ENCODE measurements around the gene COLEC11. TPM values are rescaled to one million over a fixed set of nuclear protein-coding genes. Genes with fewer than 3 reads are reported as not detected.

COLEC11 gene
- total and polyA plus RNA-seq, 2 of the 13 experiments (the other 11 are each of a cell fraction or from before 2014, with no cell fraction given): 1.5 to 3.0 TPM

DNA sequence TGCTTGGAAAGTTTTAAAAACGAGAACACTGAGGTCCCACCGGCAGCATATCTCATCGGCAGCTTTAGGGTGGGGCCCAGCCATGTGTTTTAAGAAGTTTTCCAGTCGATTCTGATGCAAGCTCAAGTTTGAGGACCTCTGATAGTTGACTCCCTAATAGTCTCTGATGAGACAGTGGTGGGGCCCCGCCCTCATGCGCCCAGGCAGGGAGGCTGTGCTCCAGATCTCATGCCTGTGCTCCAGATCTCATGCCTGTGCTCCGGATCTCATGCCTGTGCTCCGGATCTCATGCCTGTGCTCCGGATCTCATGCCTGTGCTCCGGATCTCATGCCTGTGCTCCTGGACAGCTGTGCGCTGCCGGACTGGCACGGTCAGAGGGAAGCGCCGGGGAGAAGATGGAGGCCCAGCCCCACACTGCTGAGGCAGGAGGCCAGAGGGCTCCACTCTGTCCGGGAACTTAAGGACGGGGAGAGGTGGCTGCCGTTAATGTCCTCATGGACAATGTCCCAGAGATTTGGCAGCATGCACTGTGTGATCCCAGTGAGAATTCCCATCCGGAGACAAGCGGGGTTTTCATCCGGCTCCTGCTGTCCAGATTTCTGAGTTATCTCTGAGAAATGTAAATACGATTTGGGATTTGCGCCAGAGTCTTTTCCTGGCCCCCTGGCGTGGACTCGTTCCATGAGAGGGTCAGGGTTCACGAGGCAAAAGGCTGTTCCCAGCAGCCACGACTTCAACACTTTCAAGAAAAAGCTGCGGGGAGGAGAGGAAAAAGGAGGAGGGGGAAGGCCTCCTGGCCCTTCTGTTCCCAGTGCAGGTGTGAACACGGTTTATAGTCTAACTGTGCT is 9.4 kb upstream of the COLEC11 start (continued):
- TF ChIP-seq, protein P1, sequence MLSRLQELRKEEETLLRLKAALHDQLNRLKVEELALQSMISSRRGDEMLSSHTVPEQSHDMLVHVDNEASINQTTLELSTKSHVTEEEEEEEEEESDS (CRISPR knock-in tag; IDR thresholded peaks at IDR 0.05; ENCODE audit: borderline replicate concordance): no peak
- TF ChIP-seq, protein P2, sequence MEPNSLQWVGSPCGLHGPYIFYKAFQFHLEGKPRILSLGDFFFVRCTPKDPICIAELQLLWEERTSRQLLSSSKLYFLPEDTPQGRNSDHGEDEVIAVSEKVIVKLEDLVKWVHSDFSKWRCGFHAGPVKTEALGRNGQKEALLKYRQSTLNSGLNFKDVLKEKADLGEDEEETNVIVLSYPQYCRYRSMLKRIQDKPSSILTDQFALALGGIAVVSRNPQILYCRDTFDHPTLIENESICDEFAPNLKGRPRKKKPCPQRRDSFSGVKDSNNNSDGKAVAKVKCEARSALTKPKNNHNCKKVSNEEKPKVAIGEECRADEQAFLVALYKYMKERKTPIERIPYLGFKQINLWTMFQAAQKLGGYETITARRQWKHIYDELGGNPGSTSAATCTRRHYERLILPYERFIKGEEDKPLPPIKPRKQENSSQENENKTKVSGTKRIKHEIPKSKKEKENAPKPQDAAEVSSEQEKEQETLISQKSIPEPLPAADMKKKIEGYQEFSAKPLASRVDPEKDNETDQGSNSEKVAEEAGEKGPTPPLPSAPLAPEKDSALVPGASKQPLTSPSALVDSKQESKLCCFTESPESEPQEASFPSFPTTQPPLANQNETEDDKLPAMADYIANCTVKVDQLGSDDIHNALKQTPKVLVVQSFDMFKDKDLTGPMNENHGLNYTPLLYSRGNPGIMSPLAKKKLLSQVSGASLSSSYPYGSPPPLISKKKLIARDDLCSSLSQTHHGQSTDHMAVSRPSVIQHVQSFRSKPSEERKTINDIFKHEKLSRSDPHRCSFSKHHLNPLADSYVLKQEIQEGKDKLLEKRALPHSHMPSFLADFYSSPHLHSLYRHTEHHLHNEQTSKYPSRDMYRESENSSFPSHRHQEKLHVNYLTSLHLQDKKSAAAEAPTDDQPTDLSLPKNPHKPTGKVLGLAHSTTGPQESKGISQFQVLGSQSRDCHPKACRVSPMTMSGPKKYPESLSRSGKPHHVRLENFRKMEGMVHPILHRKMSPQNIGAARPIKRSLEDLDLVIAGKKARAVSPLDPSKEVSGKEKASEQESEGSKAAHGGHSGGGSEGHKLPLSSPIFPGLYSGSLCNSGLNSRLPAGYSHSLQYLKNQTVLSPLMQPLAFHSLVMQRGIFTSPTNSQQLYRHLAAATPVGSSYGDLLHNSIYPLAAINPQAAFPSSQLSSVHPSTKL (CRISPR knock-in tag; IDR thresholded peaks at IDR 0.05): peak; percentile 89
- TF ChIP-seq, protein P3, sequence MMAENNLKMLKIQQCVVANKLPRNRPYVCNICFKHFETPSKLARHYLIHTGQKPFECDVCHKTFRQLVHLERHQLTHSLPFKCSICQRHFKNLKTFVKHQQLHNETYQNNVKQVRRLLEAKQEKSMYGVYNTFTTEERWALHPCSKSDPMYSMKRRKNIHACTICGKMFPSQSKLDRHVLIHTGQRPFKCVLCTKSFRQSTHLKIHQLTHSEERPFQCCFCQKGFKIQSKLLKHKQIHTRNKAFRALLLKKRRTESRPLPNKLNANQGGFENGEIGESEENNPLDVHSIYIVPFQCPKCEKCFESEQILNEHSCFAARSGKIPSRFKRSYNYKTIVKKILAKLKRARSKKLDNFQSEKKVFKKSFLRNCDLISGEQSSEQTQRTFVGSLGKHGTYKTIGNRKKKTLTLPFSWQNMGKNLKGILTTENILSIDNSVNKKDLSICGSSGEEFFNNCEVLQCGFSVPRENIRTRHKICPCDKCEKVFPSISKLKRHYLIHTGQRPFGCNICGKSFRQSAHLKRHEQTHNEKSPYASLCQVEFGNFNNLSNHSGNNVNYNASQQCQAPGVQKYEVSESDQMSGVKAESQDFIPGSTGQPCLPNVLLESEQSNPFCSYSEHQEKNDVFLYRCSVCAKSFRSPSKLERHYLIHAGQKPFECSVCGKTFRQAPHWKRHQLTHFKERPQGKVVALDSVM (CRISPR knock-in tag; IDR thresholded peaks at IDR 0.05): peak; percentile 87
- TF ChIP-seq MED8 (CRISPR knock-in tag; IDR thresholded peaks at IDR 0.05; ENCODE audit: insufficient replicate concordance) (no peak), SPEN (CRISPR knock-in tag; IDR thresholded peaks at IDR 0.05; ENCODE audit: low read depth) (peak; percentile 23; the same call in 1 of the 2 replicates), MATR3 (CRISPR knock-in tag; IDR thresholded peaks at IDR 0.05) (no peak)
- TF ChIP-seq, protein P4, sequence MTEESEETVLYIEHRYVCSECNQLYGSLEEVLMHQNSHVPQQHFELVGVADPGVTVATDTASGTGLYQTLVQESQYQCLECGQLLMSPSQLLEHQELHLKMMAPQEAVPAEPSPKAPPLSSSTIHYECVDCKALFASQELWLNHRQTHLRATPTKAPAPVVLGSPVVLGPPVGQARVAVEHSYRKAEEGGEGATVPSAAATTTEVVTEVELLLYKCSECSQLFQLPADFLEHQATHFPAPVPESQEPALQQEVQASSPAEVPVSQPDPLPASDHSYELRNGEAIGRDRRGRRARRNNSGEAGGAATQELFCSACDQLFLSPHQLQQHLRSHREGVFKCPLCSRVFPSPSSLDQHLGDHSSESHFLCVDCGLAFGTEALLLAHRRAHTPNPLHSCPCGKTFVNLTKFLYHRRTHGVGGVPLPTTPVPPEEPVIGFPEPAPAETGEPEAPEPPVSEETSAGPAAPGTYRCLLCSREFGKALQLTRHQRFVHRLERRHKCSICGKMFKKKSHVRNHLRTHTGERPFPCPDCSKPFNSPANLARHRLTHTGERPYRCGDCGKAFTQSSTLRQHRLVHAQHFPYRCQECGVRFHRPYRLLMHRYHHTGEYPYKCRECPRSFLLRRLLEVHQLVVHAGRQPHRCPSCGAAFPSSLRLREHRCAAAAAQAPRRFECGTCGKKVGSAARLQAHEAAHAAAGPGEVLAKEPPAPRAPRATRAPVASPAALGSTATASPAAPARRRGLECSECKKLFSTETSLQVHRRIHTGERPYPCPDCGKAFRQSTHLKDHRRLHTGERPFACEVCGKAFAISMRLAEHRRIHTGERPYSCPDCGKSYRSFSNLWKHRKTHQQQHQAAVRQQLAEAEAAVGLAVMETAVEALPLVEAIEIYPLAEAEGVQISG (CRISPR knock-in tag; IDR thresholded peaks at IDR 0.05): peak; percentile 72
- TF ChIP-seq, protein P5, sequence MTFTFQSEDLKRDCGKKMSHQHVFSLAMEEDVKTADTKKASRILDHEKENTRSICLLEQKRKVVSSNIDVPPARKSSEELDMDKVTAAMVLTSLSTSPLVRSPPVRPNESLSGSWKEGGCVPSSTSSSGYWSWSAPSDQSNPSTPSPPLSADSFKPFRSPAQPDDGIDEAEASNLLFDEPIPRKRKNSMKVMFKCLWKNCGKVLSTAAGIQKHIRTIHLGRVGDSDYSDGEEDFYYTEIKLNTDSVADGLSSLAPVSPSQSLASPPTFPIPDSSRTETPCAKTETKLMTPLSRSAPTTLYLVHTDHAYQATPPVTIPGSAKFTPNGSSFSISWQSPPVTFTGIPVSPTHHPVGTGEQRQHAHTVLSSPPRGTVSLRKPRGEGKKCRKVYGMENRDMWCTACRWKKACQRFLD (CRISPR knock-in tag; IDR thresholded peaks at IDR 0.05; ENCODE audit: borderline replicate concordance): no peak
- TF ChIP-seq, protein P6, sequence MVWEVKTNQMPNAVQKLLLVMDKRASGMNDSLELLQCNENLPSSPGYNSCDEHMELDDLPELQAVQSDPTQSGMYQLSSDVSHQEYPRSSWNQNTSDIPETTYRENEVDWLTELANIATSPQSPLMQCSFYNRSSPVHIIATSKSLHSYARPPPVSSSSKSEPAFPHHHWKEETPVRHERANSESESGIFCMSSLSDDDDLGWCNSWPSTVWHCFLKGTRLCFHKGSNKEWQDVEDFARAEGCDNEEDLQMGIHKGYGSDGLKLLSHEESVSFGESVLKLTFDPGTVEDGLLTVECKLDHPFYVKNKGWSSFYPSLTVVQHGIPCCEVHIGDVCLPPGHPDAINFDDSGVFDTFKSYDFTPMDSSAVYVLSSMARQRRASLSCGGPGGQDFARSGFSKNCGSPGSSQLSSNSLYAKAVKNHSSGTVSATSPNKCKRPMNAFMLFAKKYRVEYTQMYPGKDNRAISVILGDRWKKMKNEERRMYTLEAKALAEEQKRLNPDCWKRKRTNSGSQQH (CRISPR knock-in tag; IDR thresholded peaks at IDR 0.05; ENCODE audit: low read depth): no peak; the same call in 1 of the 2 replicates
- TF ChIP-seq, protein P7, sequence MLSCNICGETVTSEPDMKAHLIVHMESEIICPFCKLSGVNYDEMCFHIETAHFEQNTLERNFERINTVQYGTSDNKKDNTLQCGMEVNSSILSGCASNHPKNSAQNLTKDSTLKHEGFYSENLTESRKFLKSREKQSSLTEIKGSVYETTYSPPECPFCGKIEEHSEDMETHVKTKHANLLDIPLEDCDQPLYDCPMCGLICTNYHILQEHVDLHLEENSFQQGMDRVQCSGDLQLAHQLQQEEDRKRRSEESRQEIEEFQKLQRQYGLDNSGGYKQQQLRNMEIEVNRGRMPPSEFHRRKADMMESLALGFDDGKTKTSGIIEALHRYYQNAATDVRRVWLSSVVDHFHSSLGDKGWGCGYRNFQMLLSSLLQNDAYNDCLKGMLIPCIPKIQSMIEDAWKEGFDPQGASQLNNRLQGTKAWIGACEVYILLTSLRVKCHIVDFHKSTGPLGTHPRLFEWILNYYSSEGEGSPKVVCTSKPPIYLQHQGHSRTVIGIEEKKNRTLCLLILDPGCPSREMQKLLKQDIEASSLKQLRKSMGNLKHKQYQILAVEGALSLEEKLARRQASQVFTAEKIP (CRISPR knock-in tag; IDR thresholded peaks at IDR 0.05; ENCODE audit: borderline replicate concordance): no peak
- TF ChIP-seq, protein P8, sequence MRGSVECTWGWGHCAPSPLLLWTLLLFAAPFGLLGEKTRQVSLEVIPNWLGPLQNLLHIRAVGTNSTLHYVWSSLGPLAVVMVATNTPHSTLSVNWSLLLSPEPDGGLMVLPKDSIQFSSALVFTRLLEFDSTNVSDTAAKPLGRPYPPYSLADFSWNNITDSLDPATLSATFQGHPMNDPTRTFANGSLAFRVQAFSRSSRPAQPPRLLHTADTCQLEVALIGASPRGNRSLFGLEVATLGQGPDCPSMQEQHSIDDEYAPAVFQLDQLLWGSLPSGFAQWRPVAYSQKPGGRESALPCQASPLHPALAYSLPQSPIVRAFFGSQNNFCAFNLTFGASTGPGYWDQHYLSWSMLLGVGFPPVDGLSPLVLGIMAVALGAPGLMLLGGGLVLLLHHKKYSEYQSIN (CRISPR knock-in tag; IDR thresholded peaks at IDR 0.05; ENCODE audit: borderline replicate concordance): no peak
